Astrocyte (in vitro differentiated cells and primary cell): ENCODE data around the gene DYNC1LI1. TPM values are rescaled to one million over a fixed set of nuclear protein-coding genes. Genes with fewer than 3 reads are reported as not detected.

Source experiments
- DNase-seq: peaks from one replicate; pipeline ENCODE4 v3.0.0-alpha.2; 2010; ENCODE audit warnings: low read depth
- FAIRE-seq: peaks from 2 replicates; lab custom pipeline; 2011; peaks lifted over from hg19 to GRCh38; lab: Jason Lieb, UNC
- H2AFZ ChIP-seq: 2 replicates; pipeline ENCODE4 v1.6.0; 2012; ENCODE audit warnings: low read depth, low read length, inconsistent platforms
- H3K27ac ChIP-seq: 2 replicates; pipeline ENCODE4 v1.5.1; 2011; ENCODE audit warnings: low read depth, low read length, inconsistent platforms
- H3K27me3 ChIP-seq: 2 replicates; pipeline ENCODE4 v1.6.0; 2011; ENCODE audit warnings: low read length, inconsistent platforms; ENCODE audit not compliant: insufficient read depth
- H3K36me3 ChIP-seq: 2 replicates; pipeline ENCODE4 v1.5.1; 2011; ENCODE audit warnings: low read length, inconsistent platforms; ENCODE audit not compliant: insufficient read depth
- H3K4me1 ChIP-seq: 2 replicates; pipeline ENCODE4 v1.5.1; 2011; ENCODE audit warnings: low read length, inconsistent platforms; ENCODE audit not compliant: insufficient read depth
- H3K4me2 ChIP-seq: 2 replicates; pipeline ENCODE4 v1.6.0; 2012; ENCODE audit warnings: low read length, inconsistent platforms
- H3K4me3 ChIP-seq: 2 replicates; pipeline ENCODE4 v1.5.1; 2011; ENCODE audit warnings: low read depth, mild to moderate bottlenecking, low read length, inconsistent platforms; ENCODE audit not compliant: insufficient read depth
- H3K79me2 ChIP-seq: 2 replicates; pipeline ENCODE4 v1.6.0; 2012; ENCODE audit warnings: mild to moderate bottlenecking, low read length, inconsistent platforms; ENCODE audit not compliant: insufficient read depth
- H3K9ac ChIP-seq: 2 replicates; pipeline ENCODE4 v1.6.0; 2012; ENCODE audit warnings: mild to moderate bottlenecking, low read length, inconsistent platforms
- H3K9me3 ChIP-seq: 2 replicates; pipeline ENCODE4 v1.5.1; 2012; ENCODE audit warnings: low read depth, mild to moderate bottlenecking, low read length, inconsistent platforms; ENCODE audit not compliant: insufficient read depth
- H4K20me1 ChIP-seq: 2 replicates; pipeline ENCODE4 v1.6.0; 2012; ENCODE audit warnings: low read length, inconsistent platforms; ENCODE audit not compliant: insufficient read depth
- H3K27ac Mint-ChIP-seq: one replicate; pipeline ENCODE4 v1.8.0; 2021; ENCODE audit warnings: mild to moderate bottlenecking, mixed read lengths; ENCODE audit not compliant: unreplicated experiment
- H3K27me3 Mint-ChIP-seq: one replicate; pipeline ENCODE4 v1.8.0; 2021; ENCODE audit warnings: low read depth, mixed read lengths; ENCODE audit not compliant: unreplicated experiment
- H3K36me3 Mint-ChIP-seq: one replicate; pipeline ENCODE4 v1.8.0; 2021; ENCODE audit warnings: low read depth, mixed read lengths; ENCODE audit not compliant: unreplicated experiment
- H3K4me1 Mint-ChIP-seq: one replicate; pipeline ENCODE4 v1.8.0; 2021; ENCODE audit warnings: low read depth, mixed read lengths; ENCODE audit not compliant: unreplicated experiment
- H3K4me3 Mint-ChIP-seq: one replicate; pipeline ENCODE4 v1.8.0; 2021; ENCODE audit warnings: mild to moderate bottlenecking, moderate library complexity, mixed read lengths; ENCODE audit not compliant: unreplicated experiment
- H3K9me3 Mint-ChIP-seq: one replicate; pipeline ENCODE4 v1.8.0; 2021; ENCODE audit warnings: mild to moderate bottlenecking, mixed read lengths; ENCODE audit not compliant: unreplicated experiment
- CTCF ChIP-seq: IDR thresholded peaks from 2 replicates; pipeline ENCODE4 v1.5.1; 2011; ENCODE audit warnings: low read depth, mild to moderate bottlenecking, inconsistent platforms, low read length, moderate library complexity; ENCODE audit not compliant: insufficient read depth
- EZH2 ChIP-seq: IDR thresholded peaks from 2 replicates; pipeline ENCODE4 v1.6.1; 2012; ENCODE audit warnings: mild to moderate bottlenecking, low read length, inconsistent platforms; ENCODE audit not compliant: insufficient read depth
- total RNA-seq: library from RNA; stranded (reverse); gene quantifications from 2 replicates; pipeline ENCODE4 v1.2.1, GENCODE V29; 2021

Gene DYNC1LI1
- total RNA-seq, 1 donor from 2014 or later, result 43.0 TPM

- peak overlapping the region; percentile 60 for H3K4me2 ChIP-seq
- DNase-seq, result peak; percentile 56
Observed at GRCh38 chr3:32492684-32493436, 77.8 kb downstream of the DYNC1LI1 start.

GRCh38 chr3:32488474-32489008 lies 82.1 kb downstream of the DYNC1LI1 start:
- H4K20me1 ChIP-seq, result peaks cover 25% of the 10 kb centered on the region
- FAIRE-seq (peak; percentile 5), DNase-seq (no peak)
- H2AFZ ChIP-seq, result no peak overlapping the region
- no peak overlapping the region for H3K27ac Mint-ChIP-seq
- no peaks in the 10 kb centered on the region for H3K4me1 Mint-ChIP-seq
- no peak overlapping the region for H3K4me3 ChIP-seq
- no peaks in the 10 kb centered on the region for H3K9me3 Mint-ChIP-seq
- H3K27me3 Mint-ChIP-seq, result no peaks in the 10 kb centered on the region
- no peak overlapping the region for H3K9ac ChIP-seq
- H3K27me3 ChIP-seq, result no peaks in the 10 kb centered on the region
- H3K27ac ChIP-seq, result no peak overlapping the region
- H3K9me3 ChIP-seq, result no peaks in the 10 kb centered on the region
- H3K4me2 ChIP-seq, result no peak overlapping the region
- no peaks in the 10 kb centered on the region for H3K36me3 Mint-ChIP-seq
- TF ChIP-seq CTCF, result no peak
- no peak for TF ChIP-seq EZH2
- no peak overlapping the region for H3K4me3 Mint-ChIP-seq
- H3K79me2 ChIP-seq, result peaks cover 14% of the 10 kb centered on the region
- H3K4me1 ChIP-seq, result peaks cover 14% of the 10 kb centered on the region
- H3K36me3 ChIP-seq, result peaks cover 6% of the 10 kb centered on the region

More at GRCh38 chr3:32492684-32493436, 77.8 kb downstream of the DYNC1LI1 start:
- peak; percentile 67 for FAIRE-seq
- H3K27ac ChIP-seq, result no peak overlapping the region
- H3K4me1 Mint-ChIP-seq, result peaks cover 4% of the 10 kb centered on the region
- H2AFZ ChIP-seq, result no peak overlapping the region
- peaks cover 48% of the 10 kb centered on the region for H4K20me1 ChIP-seq
- no peak overlapping the region for H3K27ac Mint-ChIP-seq
- H3K27me3 ChIP-seq, result no peaks in the 10 kb centered on the region
- no peaks in the 10 kb centered on the region for H3K9me3 ChIP-seq
- no peaks in the 10 kb centered on the region for H3K9me3 Mint-ChIP-seq
- H3K27me3 Mint-ChIP-seq, result no peaks in the 10 kb centered on the region
- no peak overlapping the region for H3K4me3 ChIP-seq
- no peak overlapping the region for H3K9ac ChIP-seq
- peaks cover 43% of the 10 kb centered on the region for H3K79me2 ChIP-seq
- H3K4me3 Mint-ChIP-seq, result no peak overlapping the region
- peaks cover 24% of the 10 kb centered on the region for H3K4me1 ChIP-seq
- no peak for TF ChIP-seq CTCF
- TF ChIP-seq EZH2, result no peak
- peaks cover 5% of the 10 kb centered on the region for H3K36me3 ChIP-seq
- peaks cover 4% of the 10 kb centered on the region for H3K36me3 Mint-ChIP-seq
